ENCODE results near the gene SERGEF. TPM values are rescaled to one million over a fixed set of nuclear protein-coding genes. Genes with fewer than 3 reads are reported as not detected.

SERGEF gene
- total and polyA plus RNA-seq, 2 donors from 2014 or later, result 33.2 to 63.0 TPM

DNA sequence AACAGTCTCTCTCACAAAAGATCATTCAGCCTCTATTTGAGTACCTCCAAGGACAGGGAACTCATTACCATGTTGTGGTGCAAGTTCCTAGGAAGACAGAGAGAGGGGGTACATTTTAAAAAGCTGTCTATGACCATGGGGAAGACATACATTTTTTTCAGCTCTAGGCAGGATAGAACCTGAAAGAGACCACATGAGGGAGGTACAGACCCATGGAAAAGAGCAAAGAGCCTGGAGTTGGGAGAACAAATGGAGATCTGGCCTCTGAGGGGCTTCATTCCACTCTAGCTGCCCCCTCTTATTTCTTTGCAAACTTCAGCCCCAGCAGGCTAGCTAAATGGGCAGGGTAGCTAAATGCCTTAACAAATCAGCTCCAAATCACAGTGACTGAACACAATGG is 241.9 kb downstream of the SERGEF start:
- intact Hi-C loops (cut with DNase I), result no loop called here
- H3K9ac ChIP-seq (ENCODE audit: low read length in 3 of 3), result no peak overlapping the region
- FAIRE-seq, result no peak
- DNase-seq, result peak in 1 of 5 donors; percentile 13
- no peak overlapping the region for H3K4me3 ChIP-seq (ENCODE audit: low read length in 3 of 3)
- H3K36me3 ChIP-seq (ENCODE audit: control insufficient read depth in 2 of 3, insufficient read depth in 3 of 3, low read length in 3 of 3), result no peaks in the 10 kb centered on the region
- no peak overlapping the region for H3K27ac ChIP-seq (ENCODE audit: low read depth in 2 of 2, low read length in 2 of 2)
- H3K9me3 ChIP-seq (ENCODE audit: control insufficient read depth in 2 of 3, insufficient read depth in 1 of 3, low read length in 3 of 3), result no peaks in the 10 kb centered on the region
- H3K4me1 ChIP-seq (ENCODE audit: control insufficient read depth in 2 of 3, insufficient read depth in 2 of 3, low read depth in 1 of 3, low read length in 3 of 3), result no peaks in the 10 kb centered on the region
- H3K27me3 ChIP-seq (ENCODE audit: control insufficient read depth, insufficient read depth, low read length), result no peaks in the 10 kb centered on the region
- TF ChIP-seq, protein P1, sequence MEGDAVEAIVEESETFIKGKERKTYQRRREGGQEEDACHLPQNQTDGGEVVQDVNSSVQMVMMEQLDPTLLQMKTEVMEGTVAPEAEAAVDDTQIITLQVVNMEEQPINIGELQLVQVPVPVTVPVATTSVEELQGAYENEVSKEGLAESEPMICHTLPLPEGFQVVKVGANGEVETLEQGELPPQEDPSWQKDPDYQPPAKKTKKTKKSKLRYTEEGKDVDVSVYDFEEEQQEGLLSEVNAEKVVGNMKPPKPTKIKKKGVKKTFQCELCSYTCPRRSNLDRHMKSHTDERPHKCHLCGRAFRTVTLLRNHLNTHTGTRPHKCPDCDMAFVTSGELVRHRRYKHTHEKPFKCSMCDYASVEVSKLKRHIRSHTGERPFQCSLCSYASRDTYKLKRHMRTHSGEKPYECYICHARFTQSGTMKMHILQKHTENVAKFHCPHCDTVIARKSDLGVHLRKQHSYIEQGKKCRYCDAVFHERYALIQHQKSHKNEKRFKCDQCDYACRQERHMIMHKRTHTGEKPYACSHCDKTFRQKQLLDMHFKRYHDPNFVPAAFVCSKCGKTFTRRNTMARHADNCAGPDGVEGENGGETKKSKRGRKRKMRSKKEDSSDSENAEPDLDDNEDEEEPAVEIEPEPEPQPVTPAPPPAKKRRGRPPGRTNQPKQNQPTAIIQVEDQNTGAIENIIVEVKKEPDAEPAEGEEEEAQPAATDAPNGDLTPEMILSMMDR (IDR thresholded peaks at IDR 0.05; ENCODE audit: borderline replicate concordance, extremely low read depth, insufficient read depth), result no peak

DNA sequence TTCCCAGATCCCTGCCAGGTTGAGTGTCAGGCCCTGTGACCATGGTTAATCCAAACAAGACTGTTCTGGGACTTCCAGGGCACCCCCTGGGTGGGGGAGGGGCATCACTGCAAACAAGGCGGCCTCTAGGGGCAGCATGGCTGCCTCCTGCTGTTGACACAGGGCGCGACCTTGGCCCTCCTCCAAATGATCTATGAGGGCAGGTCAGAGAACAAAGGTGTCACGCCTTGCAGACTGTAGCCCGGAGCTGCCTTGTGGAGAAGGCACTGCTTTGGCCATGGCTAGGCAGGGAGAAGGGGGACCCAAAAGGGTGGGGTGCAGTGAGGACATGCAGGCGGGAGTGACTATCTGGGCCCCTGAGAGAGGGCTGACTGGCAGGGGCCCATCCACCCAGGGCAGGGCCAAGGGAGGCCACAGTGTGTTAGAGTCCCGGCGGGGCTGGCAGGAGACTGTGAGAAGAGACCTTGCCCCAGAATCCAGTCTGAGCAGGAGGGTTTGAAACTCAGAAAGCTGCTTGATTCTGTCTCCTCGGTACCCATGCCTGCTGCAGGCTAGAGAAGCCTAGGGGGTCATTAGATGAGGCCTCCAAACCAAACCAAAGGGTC is 242.7 kb downstream of the SERGEF start:
- TF ChIP-seq, protein P1 (IDR thresholded peaks at IDR 0.05; ENCODE audit: borderline replicate concordance, extremely low read depth, insufficient read depth), result no peak
- no peak overlapping the region for H3K4me3 ChIP-seq (ENCODE audit: low read length in 3 of 3)
- H3K4me1 ChIP-seq (ENCODE audit: control insufficient read depth in 2 of 3, insufficient read depth in 2 of 3, low read depth in 1 of 3, low read length in 3 of 3), result no peaks in the 10 kb centered on the region
- H3K9me3 ChIP-seq (ENCODE audit: control insufficient read depth in 2 of 3, insufficient read depth in 1 of 3, low read length in 3 of 3), result no peaks in the 10 kb centered on the region
- intact Hi-C loops (cut with DNase I), result no loop called here
- H3K36me3 ChIP-seq (ENCODE audit: control insufficient read depth in 2 of 3, insufficient read depth in 3 of 3, low read length in 3 of 3), result no peaks in the 10 kb centered on the region
- no peak overlapping the region for H3K27ac ChIP-seq (ENCODE audit: low read depth in 2 of 2, low read length in 2 of 2)
- peak in 3 of 5 donors; percentile 8 to 63 (median 17) for DNase-seq
- no peaks in the 10 kb centered on the region for H3K27me3 ChIP-seq (ENCODE audit: control insufficient read depth, insufficient read depth, low read length)
- no peak overlapping the region for H3K9ac ChIP-seq (ENCODE audit: low read length in 3 of 3)
- no peak for FAIRE-seq

GRCh38 chr11:17769218-17769617 is 243.6 kb downstream of the SERGEF start:
- no peaks in the 10 kb centered on the region for H3K36me3 ChIP-seq (ENCODE audit: control insufficient read depth in 2 of 3, insufficient read depth in 3 of 3, low read length in 3 of 3)
- H3K9me3 ChIP-seq (ENCODE audit: control insufficient read depth in 2 of 3, insufficient read depth in 1 of 3, low read length in 3 of 3), result no peaks in the 10 kb centered on the region
- no peak for FAIRE-seq
- DNase-seq, result no peak
- intact Hi-C loops (cut with DNase I), result no loop called here
- no peak overlapping the region for H3K27ac ChIP-seq (ENCODE audit: low read depth in 2 of 2, low read length in 2 of 2)
- TF ChIP-seq, protein P1 (IDR thresholded peaks at IDR 0.05; ENCODE audit: borderline replicate concordance, extremely low read depth, insufficient read depth), result no peak
- no peaks in the 10 kb centered on the region for H3K27me3 ChIP-seq (ENCODE audit: control insufficient read depth, insufficient read depth, low read length)
- no peak overlapping the region for H3K9ac ChIP-seq (ENCODE audit: low read length in 3 of 3)
- H3K4me3 ChIP-seq (ENCODE audit: low read length in 3 of 3), result no peak overlapping the region
- no peaks in the 10 kb centered on the region for H3K4me1 ChIP-seq (ENCODE audit: control insufficient read depth in 2 of 3, insufficient read depth in 2 of 3, low read depth in 1 of 3, low read length in 3 of 3)

- Histone ChIP-seq H3K9me3 (ENCODE audit: control insufficient read depth in 2 of 3, insufficient read depth in 1 of 3, low read length in 3 of 3) (no peaks in the 10 kb centered on the region), H3K36me3 (ENCODE audit: control insufficient read depth in 2 of 3, insufficient read depth in 3 of 3, low read length in 3 of 3) (no peaks in the 10 kb centered on the region), H3K27me3 (ENCODE audit: control insufficient read depth, insufficient read depth, low read length) (no peaks in the 10 kb centered on the region), H3K4me1 (ENCODE audit: control insufficient read depth in 2 of 3, insufficient read depth in 2 of 3, low read depth in 1 of 3, low read length in 3 of 3) (no peaks in the 10 kb centered on the region), H3K4me3 (ENCODE audit: low read length in 3 of 3) (no peak overlapping the region), H3K9ac (ENCODE audit: low read length in 3 of 3) (no peak overlapping the region), H3K27ac (ENCODE audit: low read depth in 2 of 2, low read length in 2 of 2) (no peak overlapping the region)
- DNase-seq, result peak in 1 of 5 donors; percentile 32
- TF ChIP-seq, protein P1 (IDR thresholded peaks at IDR 0.05; ENCODE audit: borderline replicate concordance, extremely low read depth, insufficient read depth), result no peak
- intact Hi-C loops (cut with DNase I), result no loop called here
- FAIRE-seq, result no peak
Measured at GRCh38 chr11:17768547-17768946, 244.3 kb downstream of the SERGEF start.

All from kidney (tissue), 14 donors.